ENCODE data around the gene DNMT3A. TPM values are rescaled to one million over a fixed set of nuclear protein-coding genes. Genes with fewer than 3 reads are reported as not detected.

The DNMT3A gene
- polyA plus RNA-seq, 3 donors from 2014 or later, result 9.4 to 15.9 (median 9.9) TPM

DNA sequence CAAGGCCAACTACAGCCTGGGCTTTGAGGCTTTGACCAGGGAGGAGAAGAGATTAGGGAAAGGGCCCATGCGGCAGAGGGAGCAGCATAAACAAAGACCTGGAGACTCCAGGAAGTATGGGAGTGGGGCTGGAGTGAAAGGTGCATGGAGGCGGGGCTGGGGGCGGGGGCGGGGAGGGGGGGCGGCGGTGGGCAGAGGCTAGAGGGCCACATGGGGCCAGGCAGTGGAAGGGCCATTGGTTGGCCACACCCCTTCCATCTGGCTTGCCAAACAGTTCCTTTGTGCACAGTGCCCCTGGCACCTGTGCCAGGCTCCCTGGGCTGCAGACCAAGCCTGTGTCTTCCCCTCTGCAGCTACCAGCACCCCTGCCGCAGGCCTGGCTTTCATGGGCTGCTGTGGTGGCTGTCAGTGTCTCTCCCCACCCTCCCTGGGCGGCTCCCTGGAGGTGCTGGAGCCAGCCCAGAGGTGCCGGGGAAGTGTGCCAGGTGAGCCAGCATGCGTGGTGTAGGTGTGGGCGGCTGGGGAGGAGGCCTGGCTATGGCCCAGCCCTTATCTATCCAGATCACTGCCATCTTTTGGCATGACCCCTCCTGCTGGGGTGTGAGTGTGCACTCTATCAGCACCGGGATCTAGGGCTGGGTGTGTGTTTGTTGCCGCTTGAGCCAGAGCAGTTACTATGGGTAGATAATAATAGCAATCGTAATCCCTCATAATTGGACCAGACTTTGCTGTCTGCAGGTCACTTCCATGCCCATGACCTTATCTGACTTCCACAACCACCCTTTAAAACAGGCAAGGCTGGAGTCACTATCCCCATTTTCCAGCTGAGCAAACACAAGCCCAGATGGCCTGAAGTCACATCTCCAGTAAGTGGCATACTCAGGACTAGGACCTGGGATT lies 30.5 kb downstream of the DNMT3A start:
- peaks cover 1 to 6% (median 2%) of the 10 kb centered on the region in 3 donors for H3K27me3 Mint-ChIP-seq (ENCODE audit: low read depth in 3 of 3)
- no peaks in the 10 kb centered on the region for H3K9me3 Mint-ChIP-seq
- no peak for DNase-seq
- peaks cover 0 to 3% (median 0%) of the 10 kb centered on the region in 3 donors for H3K36me3 Mint-ChIP-seq
- peaks cover 52 to 53% of the 10 kb centered on the region in 2 donors for H3K4me1 Mint-ChIP-seq
- peak overlapping the region in 3 of 6 donors; percentile 40 to 49 (median 46) for H3K27ac Mint-ChIP-seq
- no peak overlapping the region for H3K4me3 Mint-ChIP-seq

DNA sequence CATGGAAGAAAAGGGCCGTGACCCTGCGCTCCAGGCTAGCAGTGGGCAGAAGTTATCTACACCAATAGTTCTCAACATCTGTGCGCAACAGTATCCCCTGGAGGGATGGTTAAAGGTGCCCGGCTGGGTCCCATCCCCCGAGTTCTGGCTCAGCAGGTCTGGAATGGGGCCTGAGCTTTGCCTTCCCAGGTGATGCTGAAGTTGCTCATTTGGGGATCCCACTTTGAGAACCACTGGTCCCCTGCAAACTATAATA lies 31.1 kb downstream of the DNMT3A start:
- Mint-ChIP-seq H3K9me3 (no peaks in the 10 kb centered on the region), H3K36me3 (peaks cover 0 to 3% (median 0%) of the 10 kb centered on the region in 3 donors), H3K27me3 (ENCODE audit: low read depth in 3 of 3) (peaks cover 1 to 7% (median 2%) of the 10 kb centered on the region in 3 donors), H3K4me1 (peaks cover 53% of the 10 kb centered on the region in 2 donors), H3K4me3 (no peak overlapping the region), H3K27ac (peak overlapping the region in 2 of 6 donors; percentile 61 to 70)
- DNase-seq, result no peak

DNA sequence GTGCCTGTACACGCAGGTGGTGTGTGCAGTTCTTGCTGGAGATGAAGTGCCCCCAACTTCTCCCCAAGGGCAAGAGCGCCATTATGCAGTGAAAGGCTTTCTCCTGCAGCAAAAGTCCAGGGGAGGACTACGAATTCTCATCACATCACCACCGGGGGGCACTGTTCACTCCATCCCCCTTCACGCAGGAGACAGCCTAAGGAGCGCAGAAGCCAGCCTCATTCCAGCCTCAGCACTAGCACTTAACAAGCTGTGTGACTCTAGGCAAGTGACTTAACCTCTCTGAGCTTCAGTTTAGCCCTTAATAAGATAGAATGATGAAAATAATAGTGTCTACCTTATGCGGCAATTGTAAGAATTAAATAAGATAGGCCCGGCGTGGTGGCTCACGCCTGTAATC lies 32.3 kb downstream of the DNMT3A start:
- peaks cover 56 to 57% of the 10 kb centered on the region in 2 donors for H3K4me1 Mint-ChIP-seq

DNA sequence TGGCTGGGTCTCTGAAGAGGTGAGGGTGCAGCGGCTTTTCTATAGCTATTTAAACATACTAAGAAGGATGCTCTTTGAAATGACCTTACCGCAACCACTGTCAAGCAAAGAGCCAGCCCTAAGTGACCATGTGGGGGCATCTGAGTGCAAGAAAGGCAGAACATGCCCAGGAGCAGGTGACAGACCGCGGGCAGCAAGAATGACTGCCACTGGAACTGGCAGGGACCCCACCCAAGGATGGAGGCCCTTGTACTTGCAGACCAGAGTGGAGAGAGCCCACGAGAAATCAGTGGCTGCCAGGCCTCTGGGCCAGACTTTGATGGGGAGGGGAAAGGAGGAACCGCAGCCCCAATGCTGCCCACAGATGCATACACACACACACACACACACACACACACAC lies 33.1 kb downstream of the DNMT3A start:
- Mint-ChIP-seq H3K9me3 (no peaks in the 10 kb centered on the region), H3K27ac (peak overlapping the region; percentile 64 to 88 (median 78)), H3K4me3 (no peak overlapping the region), H3K36me3 (peaks cover 0 to 3% (median 0%) of the 10 kb centered on the region in 3 donors), H3K27me3 (ENCODE audit: low read depth in 3 of 3) (peaks cover 0 to 12% (median 6%) of the 10 kb centered on the region in 3 donors), H3K4me1 (peaks cover 59 to 61% of the 10 kb centered on the region in 2 donors)
- no peak for DNase-seq

More for the DNA sequence above, 32.3 kb downstream of the DNMT3A start:
- Mint-ChIP-seq H3K9me3 (no peaks in the 10 kb centered on the region), H3K27ac (peak overlapping the region in 5 of 6 donors; percentile 20 to 81 (median 79)), H3K4me3 (no peak overlapping the region), H3K36me3 (peaks cover 0 to 3% (median 0%) of the 10 kb centered on the region in 3 donors), H3K27me3 (ENCODE audit: low read depth in 3 of 3) (peaks cover 0 to 12% (median 6%) of the 10 kb centered on the region in 3 donors)
- DNase-seq, result peak; percentile 49 to 59 (median 50)

DNA sequence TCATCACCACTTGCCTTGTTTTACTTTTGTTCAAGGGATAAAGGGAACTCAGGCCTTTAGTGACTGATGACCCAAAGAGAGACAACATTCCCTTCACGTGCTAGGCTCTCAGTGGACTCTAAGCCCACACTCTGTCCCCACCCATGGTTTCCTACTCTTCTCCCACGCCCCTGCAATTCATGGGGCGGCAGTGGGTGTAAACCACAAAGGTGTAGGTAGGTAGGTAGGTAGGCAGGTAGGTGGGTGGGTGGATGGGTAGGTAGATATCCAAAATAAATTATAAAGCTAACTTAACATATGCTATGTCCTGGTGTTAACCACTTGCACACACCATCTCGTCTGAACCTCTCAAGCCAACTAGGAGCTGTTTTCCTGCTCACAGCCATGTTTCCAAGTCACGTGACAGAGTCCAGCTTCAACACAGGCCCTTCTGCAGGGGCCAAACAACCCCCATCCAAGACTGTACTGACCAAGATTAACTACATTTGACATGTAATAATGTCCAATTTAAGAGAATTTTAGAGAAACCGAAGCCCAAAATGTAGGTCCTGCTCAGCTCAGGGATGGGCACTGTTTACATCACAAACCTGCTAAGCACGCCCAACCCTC lies 33.7 kb downstream of the DNMT3A start:
- Mint-ChIP-seq H3K36me3 (peaks cover 0 to 3% (median 0%) of the 10 kb centered on the region in 3 donors), H3K9me3 (no peaks in the 10 kb centered on the region), H3K4me1 (peaks cover 61 to 67% of the 10 kb centered on the region in 2 donors), H3K4me3 (no peak overlapping the region), H3K27ac (peak overlapping the region; percentile 64 to 88 (median 78)), H3K27me3 (ENCODE audit: low read depth in 3 of 3) (peaks cover 0 to 12% (median 6%) of the 10 kb centered on the region in 3 donors)
- no peak for DNase-seq

DNA sequence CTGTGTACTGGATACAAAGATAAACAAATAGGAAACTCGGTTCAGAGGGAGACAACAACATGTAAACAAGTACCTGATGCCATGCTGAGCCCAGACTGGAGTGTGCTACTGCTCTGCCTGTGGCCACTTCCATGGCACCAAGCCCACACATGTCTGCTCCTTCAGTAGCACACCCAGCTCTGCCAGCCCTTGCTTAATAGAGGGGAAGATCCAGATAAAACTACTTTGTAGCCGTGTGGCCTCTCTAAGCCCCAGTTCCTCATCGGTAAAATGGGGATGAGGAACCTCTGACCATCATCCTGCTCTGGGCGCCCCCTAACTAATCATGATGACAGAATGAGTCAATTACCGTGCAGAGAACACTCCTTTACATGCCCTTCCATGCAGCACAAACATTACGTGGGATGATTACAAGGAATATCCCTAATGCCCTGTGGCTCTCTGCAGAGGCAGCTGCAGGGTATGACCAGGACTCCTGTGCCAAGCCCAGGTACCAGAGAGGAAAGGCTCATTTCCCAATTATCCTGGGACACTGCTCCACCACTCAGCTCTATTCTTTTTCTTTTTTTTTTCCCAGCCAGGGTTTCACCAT lies 34.9 kb downstream of the DNMT3A start:
- peak overlapping the region in 1 of 5 donors; percentile 12 for H3K4me3 Mint-ChIP-seq
- DNase-seq, result no peak
- H3K9me3 Mint-ChIP-seq, result no peaks in the 10 kb centered on the region
- peaks cover 0 to 7% (median 3%) of the 10 kb centered on the region in 3 donors for H3K36me3 Mint-ChIP-seq
- H3K4me1 Mint-ChIP-seq, result peaks cover 68 to 79% of the 10 kb centered on the region in 2 donors
- peak overlapping the region; percentile 88 to 98 (median 98) for H3K27ac Mint-ChIP-seq
- peaks cover 0 to 13% (median 6%) of the 10 kb centered on the region in 3 donors for H3K27me3 Mint-ChIP-seq (ENCODE audit: low read depth in 3 of 3)

DNA sequence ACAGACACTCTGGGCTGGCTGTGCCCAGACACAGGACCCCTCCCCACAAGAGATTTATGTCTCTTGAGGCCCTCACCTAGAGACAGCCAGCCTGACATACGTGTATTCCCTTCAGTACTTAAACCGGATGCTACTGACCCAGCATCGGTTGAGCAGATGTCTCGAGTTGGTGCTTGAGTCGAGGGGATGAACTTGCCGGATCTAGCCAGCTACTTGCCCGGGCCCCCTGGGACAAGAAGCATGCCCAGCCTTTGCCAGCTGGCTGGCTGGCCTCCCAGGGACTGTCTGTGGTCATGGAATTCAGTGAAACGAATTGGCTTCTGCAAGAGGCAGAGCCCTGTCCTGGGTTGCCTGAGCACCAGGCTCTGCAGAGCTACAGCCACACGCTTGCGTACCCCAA lies 36.0 kb downstream of the DNMT3A start:
- no peak for DNase-seq
- peak overlapping the region; percentile 88 to 98 (median 98) for H3K27ac Mint-ChIP-seq
- peak overlapping the region in 4 of 5 donors; percentile 60 to 77 (median 68) for H3K4me3 Mint-ChIP-seq
- H3K4me1 Mint-ChIP-seq, result peaks cover 77 to 90% of the 10 kb centered on the region in 2 donors
- peaks cover 0 to 8% (median 5%) of the 10 kb centered on the region in 3 donors for H3K36me3 Mint-ChIP-seq
- H3K9me3 Mint-ChIP-seq, result no peaks in the 10 kb centered on the region
- peaks cover under 1 to 13% (median 6%) of the 10 kb centered on the region in 3 donors for H3K27me3 Mint-ChIP-seq (ENCODE audit: low read depth in 3 of 3)

DNA sequence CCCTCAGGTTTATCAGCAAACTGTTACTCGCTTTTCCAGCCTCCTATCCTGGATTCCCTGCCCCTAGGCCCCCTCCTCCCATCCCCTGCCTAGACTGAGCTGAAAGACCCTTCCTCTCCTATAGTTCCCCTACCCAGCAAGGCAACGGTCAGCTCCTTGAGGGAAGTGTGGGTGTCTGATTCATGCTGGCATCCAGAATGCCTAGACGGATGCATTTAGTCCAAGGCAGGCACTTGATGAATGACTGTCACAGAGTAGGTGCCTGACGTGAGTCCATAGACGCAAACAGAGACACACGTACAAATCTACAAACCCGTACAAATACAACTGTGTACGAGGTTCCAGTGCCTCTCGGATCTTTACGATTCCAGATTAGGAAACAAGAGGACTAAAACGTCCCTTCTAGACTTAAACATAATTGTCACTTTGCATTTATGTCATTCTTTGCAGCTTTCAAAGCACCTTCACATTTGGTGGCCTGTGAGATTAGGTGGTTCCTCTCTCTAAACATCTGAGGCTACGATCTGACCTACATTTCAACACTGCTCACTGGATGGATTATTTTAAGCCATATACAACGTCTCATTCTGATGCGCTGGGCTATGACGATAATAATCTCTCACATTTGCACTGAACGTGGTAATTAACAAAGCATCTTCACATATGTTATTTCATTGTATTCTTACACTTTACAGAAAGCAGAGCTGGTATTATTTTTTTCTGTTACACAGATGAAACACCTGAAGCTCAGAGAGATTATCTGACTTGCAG lies 36.7 kb downstream of the DNMT3A start:
- Mint-ChIP-seq H3K4me3 (peak overlapping the region; percentile 54 to 77 (median 65)), H3K27ac (peak overlapping the region; percentile 88 to 98 (median 98)), H3K4me1 (peaks cover 77 to 91% of the 10 kb centered on the region in 2 donors), H3K36me3 (peaks cover 0 to 8% (median 5%) of the 10 kb centered on the region in 3 donors), H3K27me3 (ENCODE audit: low read depth in 3 of 3) (peaks cover 2 to 13% (median 6%) of the 10 kb centered on the region in 3 donors), H3K9me3 (no peaks in the 10 kb centered on the region)
- DNase-seq, result peak; percentile 71 to 74 (median 74)

DNA sequence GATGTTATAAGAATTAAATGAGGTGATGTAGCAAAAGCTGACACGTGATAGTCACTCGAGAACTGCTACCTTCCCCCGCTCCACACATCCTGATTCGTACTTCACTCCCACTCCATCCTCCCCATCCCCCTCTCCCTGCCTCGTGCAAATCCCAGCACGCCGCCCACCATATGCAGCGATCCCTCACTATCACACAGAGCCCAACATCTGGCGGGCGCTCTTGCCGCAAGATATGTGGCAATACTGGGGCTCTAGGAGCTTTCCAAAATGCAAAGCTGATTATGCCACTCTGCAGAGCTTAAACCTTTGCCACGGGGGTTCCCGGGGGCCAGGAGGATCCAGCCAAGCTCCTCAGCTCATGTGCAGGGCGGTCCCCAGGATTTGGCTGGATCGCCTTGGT lies 37.4 kb downstream of the DNMT3A start:
- H3K36me3 Mint-ChIP-seq, result peaks cover 0 to 8% (median 5%) of the 10 kb centered on the region in 3 donors
- H3K9me3 Mint-ChIP-seq, result no peaks in the 10 kb centered on the region
- H3K27me3 Mint-ChIP-seq (ENCODE audit: low read depth in 3 of 3), result peaks cover 2 to 13% (median 4%) of the 10 kb centered on the region in 3 donors
- DNase-seq, result peak in 1 of 3 donors; percentile 15
- peak overlapping the region; percentile 88 to 98 (median 98) for H3K27ac Mint-ChIP-seq
- peak overlapping the region; percentile 54 to 77 (median 65) for H3K4me3 Mint-ChIP-seq
- H3K4me1 Mint-ChIP-seq, result peaks cover 75 to 87% of the 10 kb centered on the region in 2 donors

DNA sequence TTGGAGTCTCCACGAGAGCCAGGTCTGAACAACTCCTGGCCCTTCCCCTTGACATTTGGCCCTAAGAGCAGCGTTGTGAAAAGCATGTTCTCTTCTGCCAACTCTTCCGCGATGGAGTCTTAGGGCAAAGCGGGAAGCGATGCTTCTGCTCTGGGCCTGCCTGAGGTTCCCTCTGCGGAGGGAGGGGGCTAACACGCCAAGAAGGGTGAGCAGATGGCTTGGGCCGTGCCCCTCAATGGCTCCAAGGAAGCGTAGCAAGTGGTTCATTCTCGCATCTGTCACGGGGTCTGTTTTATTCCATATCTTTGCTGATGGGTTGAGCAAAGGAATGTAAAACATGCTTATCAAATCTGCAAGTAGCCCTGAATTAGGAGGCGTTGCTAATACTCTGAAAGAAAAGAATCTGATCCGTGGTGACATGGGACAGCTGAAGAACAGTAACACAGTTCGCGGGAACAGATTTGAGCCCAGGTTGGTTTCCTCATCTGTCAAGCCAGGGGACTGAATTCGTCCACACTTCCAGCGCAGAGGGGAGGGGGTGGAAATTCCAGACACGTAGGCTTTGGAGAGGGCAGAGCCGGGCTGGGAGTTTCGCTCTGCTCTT lies 38.0 kb downstream of the DNMT3A start:
- H3K9me3 Mint-ChIP-seq, result no peaks in the 10 kb centered on the region
- H3K36me3 Mint-ChIP-seq, result peaks cover 0 to 8% (median 5%) of the 10 kb centered on the region in 3 donors
- DNase-seq, result no peak
- H3K27ac Mint-ChIP-seq, result peak overlapping the region; percentile 82 to 98 (median 98)
- H3K4me3 Mint-ChIP-seq, result no peak overlapping the region
- H3K4me1 Mint-ChIP-seq, result peaks cover 71 to 81% of the 10 kb centered on the region in 2 donors
- peaks cover 2 to 11% (median 4%) of the 10 kb centered on the region in 3 donors for H3K27me3 Mint-ChIP-seq (ENCODE audit: low read depth in 3 of 3)

DNA sequence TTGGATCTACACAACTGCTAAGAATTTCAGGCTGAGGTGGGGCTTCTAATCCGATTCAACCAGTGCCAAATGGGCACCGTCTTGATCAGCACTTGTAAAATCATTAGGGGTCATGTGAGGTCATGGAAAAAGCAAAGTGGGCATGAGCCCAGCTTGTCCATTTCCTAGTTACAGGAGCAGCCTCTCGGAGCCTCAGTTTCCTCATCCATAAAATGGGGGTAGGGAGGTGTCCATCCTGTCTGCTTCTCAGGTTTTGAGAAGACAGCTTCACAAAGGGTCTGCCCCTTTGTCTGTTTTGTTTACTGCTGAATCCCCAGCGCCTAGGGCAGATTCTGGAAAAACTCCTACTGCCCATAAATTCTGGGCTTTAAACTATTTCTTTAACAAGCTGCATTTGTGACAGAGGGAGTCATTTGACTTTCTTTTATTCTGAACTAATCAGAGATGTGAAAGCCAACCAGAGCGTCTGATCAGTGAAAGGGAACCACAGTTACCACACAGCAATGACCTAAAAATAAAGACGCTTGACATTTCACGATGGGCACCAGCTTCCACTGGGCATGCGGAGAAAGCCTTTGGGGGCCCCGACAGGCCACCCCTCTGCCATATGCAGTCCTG lies 38.9 kb downstream of the DNMT3A start:
- no peaks in the 10 kb centered on the region for H3K9me3 Mint-ChIP-seq
- peak overlapping the region; percentile 48 to 98 (median 90) for H3K27ac Mint-ChIP-seq
- peaks cover 66 to 72% of the 10 kb centered on the region in 2 donors for H3K4me1 Mint-ChIP-seq
- DNase-seq, result peak in 1 of 3 donors; percentile 36
- H3K36me3 Mint-ChIP-seq, result peaks cover 0 to 8% (median 5%) of the 10 kb centered on the region in 3 donors
- peaks cover 2 to 8% (median 4%) of the 10 kb centered on the region in 3 donors for H3K27me3 Mint-ChIP-seq (ENCODE audit: low read depth in 3 of 3)
- peak overlapping the region in 4 of 5 donors; percentile 38 to 55 (median 43) for H3K4me3 Mint-ChIP-seq

Data from immature natural killer cell (primary cell).